HG03060 (cell line): ENCODE results near the gene BHMT.
"Not testable (repeated sequence)": the region's sequence is repeated elsewhere in the genome, so short reads cannot be mapped to it uniquely, and the experiment has no call there.

ENCODE experiments used
- ATAC-seq: cut with Tn5 transposase; IDR thresholded peaks from one replicate; pipeline ENCODE4 v1.9.1; 2021; ENCODE audit warnings: low read depth, moderate number of reproducible peaks; ENCODE audit not compliant: unreplicated experiment

Gene BHMT

GRCh38 chr5:79111960-79112702, 522 bp downstream of the BHMT start:
- ATAC-seq = no peak

- ATAC-seq = no peak
These were observed 1.1 kb downstream of the BHMT start for GRCh38 chr5:79112703-79113058.

- no peak for ATAC-seq
These were observed 7.9 kb downstream of the BHMT start for GRCh38 chr5:79119486-79119885.

GRCh38 chr5:79120221-79120620, 8.6 kb downstream of the BHMT start:
- no peak for ATAC-seq

- ATAC-seq = no peak
These were observed 11.4 kb downstream of the BHMT start for GRCh38 chr5:79122973-79123372.

- no peak for ATAC-seq
These were observed 13.0 kb downstream of the BHMT start for GRCh38 chr5:79124607-79125006.

- ATAC-seq = no peak
These were observed 19.2 kb downstream of the BHMT start for GRCh38 chr5:79130781-79131180.

GRCh38 chr5:79133121-79133656, 21.6 kb downstream of the BHMT start:
- ATAC-seq = no peak

GRCh38 chr5:79133657-79134451, 22.2 kb downstream of the BHMT start:
- no peak for ATAC-seq

GRCh38 chr5:79135790-79136553, 24.4 kb downstream of the BHMT start:
- ATAC-seq = no peak

- no peak for ATAC-seq
These were observed 25.0 kb downstream of the BHMT start for GRCh38 chr5:79136618-79137017.

GRCh38 chr5:79140553-79140952, 28.9 kb downstream of the BHMT start:
- ATAC-seq = no peak

- no peak for ATAC-seq
These were observed 32.2 kb downstream of the BHMT start for GRCh38 chr5:79143684-79144379.

- no peak for ATAC-seq
These were observed 35.5 kb downstream of the BHMT start for GRCh38 chr5:79147076-79147475.

- no peak for ATAC-seq
These were observed 37.8 kb downstream of the BHMT start for GRCh38 chr5:79149433-79149832.

- ATAC-seq = no peak
These were observed 40.5 kb downstream of the BHMT start for GRCh38 chr5:79151942-79152671.

- no peak for ATAC-seq
These were observed 45.7 kb downstream of the BHMT start for GRCh38 chr5:79157305-79157704.

- not testable (repeated sequence) for ATAC-seq
These were observed 50.0 kb downstream of the BHMT start for GRCh38 chr5:79161647-79162046.

GRCh38 chr5:79168031-79168430, 56.4 kb downstream of the BHMT start:
- no peak for ATAC-seq

- no peak for ATAC-seq
These were observed 59.1 kb downstream of the BHMT start for GRCh38 chr5:79170661-79171060.
